CD4-positive, alpha-beta T cell treated with Interleukin-12 subunit alpha and Interleukin-12 subunit beta, for 1 hour (primary cell): ENCODE results near the gene GRM2.
A peak's percentile ranks its signal among the peaks of the same experiment; 100 is the strongest.

Experiments used
- DNase-seq: peaks from one replicate; pipeline ENCODE4 v3.0.0-alpha.2; 2020

GRM2 gene

DNA sequence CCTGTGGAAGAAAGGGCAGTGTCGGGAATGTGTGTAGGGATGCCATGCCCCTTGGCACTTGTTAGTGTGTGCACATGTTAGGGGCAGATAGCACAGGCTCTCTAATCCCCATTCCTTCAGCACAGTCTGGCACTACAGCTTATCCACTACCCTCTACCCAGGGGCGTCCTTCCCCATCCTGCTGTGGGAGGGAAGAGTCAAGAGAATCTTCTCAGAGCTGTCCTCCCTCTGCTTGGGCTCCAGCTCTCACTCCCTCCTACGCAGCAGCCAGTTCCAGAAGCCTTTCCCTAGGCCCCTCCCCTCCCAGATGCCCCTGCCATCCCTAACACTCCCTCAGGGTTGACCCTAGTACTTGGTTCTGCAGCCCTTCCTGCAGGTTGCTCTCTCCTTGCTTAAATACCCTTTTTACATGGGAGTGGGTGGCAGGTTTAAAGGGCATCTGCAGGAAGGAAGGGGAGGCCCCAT is 815 bp upstream of the GRM2 start:
- DNase-seq = no peak

- no peak for DNase-seq
These were observed 1.5 kb downstream of the GRM2 start for GRCh38 chr3:51708216-51708845.

- DNase-seq = no peak
These were observed 2.1 kb downstream of the GRM2 start for GRCh38 chr3:51709004-51709420.

DNA sequence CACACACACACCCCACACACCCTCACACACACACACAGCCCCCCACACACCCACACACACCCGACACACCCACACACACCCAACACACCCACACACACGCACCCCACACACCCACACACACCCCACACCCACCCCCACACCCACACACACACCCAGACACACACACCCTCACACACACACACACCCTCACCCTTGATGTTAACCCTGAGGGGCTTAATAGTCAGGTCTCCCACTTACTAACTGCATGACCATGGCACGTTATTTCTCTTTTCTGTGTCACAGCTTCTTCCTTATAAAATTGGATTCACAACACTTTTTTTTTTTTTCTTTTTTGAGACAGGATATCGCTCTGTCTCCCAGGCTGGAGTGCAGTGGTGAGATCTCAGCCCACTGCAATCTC is 2.8 kb downstream of the GRM2 start:
- no peak for DNase-seq

- DNase-seq = no peak
These were observed 3.9 kb downstream of the GRM2 start for GRCh38 chr3:51710631-51711351.

- DNase-seq = no peak
These were observed 4.6 kb downstream of the GRM2 start for GRCh38 chr3:51711352-51712037.

DNA sequence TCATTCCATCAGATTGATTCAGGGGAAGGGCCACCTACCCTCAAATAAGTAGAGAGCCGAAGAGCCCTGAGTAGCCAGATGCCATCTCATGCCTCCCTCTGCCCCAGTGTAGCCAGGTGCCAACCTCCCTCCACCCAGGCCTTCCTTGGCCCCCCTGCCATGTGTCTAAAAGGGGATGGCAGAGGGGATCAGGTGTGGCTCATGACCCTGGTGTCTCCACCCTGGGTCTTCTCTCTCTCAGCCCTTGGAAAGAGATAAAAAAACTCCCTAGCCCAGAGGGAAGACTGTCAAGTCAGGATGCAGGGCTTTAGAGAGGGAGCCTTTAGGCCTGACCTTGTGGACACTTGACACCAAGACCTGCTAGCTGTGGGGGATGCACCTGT is 5.2 kb downstream of the GRM2 start:
- DNase-seq = no peak

DNA sequence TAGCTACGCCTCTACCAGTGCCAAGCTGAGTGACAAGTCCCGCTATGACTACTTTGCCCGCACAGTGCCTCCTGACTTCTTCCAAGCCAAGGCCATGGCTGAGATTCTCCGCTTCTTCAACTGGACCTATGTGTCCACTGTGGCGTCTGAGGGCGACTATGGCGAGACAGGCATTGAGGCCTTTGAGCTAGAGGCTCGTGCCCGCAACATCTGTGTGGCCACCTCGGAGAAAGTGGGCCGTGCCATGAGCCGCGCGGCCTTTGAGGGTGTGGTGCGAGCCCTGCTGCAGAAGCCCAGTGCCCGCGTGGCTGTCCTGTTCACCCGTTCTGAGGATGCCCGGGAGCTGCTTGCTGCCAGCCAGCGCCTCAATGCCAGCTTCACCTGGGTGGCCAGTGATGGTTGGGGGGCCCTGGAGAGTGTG is 5.7 kb downstream of the GRM2 start:
- DNase-seq = no peak

- no peak for DNase-seq
These were observed 6.1 kb downstream of the GRM2 start for GRCh38 chr3:51712963-51713362.

DNA sequence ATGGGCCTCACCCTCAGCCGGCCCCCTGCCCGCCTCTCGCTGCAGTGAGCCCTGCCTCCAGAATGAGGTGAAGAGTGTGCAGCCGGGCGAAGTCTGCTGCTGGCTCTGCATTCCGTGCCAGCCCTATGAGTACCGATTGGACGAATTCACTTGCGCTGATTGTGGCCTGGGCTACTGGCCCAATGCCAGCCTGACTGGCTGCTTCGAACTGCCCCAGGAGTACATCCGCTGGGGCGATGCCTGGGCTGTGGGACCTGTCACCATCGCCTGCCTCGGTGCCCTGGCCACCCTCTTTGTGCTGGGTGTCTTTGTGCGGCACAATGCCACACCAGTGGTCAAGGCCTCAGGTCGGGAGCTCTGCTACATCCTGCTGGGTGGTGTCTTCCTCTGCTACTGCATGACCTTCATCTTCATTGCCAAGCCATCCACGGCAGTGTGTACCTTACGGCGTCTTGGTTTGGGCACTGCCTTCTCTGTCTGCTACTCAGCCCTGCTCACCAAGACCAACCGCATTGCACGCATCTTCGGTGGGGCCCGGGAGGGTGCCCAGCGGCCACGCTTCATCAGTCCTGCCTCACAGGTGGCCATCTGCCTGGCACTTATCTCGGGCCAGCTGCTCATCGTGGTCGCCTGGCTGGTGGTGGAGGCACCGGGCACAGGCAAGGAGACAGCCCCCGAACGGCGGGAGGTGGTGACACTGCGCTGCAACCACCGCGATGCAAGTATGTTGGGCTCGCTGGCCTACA is 8.5 kb downstream of the GRM2 start:
- no peak for DNase-seq

- DNase-seq = no peak
These were observed 9.1 kb downstream of the GRM2 start for GRCh38 chr3:51715977-51716294.

DNA sequence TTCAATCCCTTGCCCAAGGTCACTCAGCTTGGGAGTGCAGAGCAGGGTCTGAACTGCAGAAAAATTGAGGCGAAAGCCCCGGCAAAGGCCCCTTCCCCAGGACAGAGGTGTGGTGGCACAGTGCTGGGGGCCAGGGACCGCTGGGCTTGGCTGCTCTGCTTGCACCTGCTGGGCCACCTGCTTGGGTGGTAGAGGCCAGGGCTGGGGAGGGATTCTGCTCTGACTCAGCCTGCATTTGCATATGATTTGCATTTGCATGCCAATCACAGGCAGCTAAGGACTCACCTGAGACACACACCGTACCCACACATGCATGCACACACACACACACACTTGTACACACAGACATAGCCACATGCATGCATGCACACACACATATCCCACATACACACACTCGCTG is 9.9 kb downstream of the GRM2 start:
- no peak for DNase-seq

- no peak for DNase-seq
These were observed 10.6 kb downstream of the GRM2 start for GRCh38 chr3:51717446-51717845.

DNA sequence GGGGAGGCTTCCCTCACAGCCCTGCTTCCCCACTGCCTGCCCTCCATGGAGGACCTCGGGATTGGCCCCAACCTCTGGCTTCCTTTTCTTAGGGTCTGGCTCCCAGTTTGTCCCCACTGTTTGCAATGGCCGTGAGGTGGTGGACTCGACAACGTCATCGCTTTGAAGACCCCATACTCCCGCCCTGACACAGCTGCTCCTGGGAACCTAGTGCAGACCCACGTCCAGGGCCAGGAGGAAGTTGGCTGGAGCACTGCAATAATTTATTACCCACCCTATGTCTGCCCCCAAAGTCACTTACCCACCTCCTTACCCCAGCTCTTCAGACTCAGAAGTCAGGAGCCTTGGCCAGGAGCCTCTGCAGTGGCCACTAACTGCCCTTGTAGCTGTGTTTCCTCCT is 11.1 kb downstream of the GRM2 start:
- no peak for DNase-seq

GRCh38 chr3:51718547-51719409 is 11.9 kb downstream of the GRM2 start:
- peak; percentile 55 for DNase-seq

DNA sequence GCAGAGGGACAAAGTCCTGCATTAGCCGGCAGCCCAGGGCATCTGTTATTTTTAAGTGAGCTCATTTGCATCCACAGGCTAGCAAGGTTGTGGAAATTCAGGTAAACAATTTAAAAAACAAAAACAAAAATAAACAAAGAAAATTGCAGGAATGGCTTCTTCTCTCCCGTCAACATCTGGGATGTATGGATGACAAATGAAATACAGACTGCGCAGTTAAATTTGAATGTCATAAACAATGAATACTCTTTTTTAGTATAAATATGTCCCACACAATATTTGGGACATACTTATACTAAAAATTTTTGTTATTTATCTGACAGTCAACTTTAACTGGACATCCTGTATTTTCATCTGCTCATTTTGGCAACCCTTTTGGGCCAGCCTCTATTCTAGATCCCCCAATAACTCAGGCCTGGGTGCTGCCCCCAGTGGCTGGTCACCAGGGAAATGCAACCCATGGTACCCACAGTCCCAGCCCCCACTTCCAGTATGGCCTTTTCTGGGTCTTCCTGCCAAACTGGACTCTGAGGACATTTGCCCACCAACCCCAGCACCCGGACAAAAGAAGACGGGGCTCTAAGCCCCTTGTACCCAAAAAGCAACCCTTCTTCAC is 12.7 kb downstream of the GRM2 start:
- DNase-seq = no peak

DNA sequence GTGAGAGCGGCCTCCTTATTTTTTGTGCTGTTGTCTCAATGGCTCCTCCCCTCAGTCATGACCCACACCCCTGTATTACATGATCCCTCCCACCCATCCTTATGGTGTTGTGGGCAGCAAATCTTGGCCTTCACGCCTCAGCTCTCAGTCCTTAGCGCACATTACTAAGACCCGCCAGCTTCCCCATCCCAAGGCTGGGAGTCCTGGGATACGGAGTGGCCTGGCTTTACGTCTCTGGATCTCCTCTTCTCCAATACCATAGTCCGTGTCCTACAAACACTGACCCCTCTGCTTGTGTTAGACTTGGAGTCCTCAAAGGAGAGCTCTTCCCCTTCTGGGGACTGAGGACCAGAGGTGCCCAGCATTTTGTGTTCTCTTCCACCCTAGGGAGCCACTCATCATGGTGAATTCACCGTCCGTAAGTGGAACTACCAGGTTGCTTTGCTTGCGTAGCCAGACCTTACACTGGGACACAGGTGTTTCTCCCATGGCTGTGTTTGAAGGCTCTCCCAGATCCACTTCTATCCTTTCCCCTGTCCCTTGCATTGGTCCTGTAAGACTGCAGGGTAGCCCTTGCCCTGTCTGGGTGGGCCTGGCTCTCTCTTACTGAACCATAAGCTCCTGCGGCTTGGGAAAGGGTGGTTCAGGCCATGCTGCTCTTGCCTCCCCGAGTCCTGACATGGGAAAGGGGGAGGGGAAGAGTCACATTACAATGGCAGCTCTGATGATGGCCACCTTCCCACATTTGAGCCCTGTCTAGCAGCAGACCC is 13.6 kb downstream of the GRM2 start:
- DNase-seq = no peak

DNA sequence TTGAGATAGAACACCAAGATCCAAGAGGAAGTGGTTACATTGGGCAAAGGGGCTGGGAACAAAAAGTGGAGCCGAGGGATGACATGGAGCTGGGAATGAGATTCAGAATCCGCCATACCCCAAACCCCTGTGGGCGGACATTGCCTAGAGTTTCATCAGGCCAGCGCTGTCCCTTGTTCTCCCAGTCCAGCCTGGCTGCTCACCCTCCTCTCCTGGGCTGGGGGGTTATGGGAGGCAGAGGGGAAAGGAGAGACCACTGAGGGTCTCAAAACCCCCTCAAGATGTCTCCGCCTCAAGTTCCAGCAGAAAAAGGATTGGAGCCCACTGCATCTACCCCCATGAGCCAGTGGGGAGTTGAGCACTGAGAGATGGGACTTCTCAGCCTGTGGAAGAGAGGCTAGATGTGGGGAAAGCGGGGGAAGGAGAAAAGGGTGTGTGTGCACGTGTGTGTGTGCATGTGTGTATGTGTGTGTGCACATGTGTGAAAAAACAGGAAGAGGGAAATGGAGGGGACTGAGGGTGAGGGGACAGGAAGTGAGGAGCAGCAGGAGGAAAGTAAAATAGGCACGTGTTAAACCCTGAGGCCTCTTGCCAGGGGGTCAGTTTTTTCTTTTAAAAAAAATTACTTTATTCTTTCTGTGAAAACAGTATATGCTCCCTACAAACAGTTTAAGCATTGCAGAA is 14.3 kb downstream of the GRM2 start:
- no peak for DNase-seq

DNA sequence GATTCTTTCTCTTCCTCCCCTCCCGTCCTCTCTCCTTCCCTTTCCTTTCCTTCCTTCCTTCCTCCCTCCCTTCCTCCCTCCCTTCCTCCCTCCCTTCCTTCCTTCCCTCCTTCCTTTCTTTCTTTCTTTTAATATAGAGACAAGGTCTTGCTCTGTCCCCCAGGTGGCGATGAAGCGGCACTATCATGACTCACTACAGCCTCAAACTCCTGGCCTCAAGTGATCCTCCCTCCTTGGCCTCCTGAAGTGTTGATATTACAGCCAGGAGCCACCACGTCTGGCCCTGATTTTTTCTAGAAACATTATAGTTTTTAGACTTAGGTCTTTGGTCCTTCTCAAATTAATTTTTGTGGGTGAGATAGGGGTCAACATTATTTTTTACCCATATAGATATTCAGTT is 15.5 kb downstream of the GRM2 start:
- DNase-seq = no peak

- DNase-seq = no peak
These were observed 20.6 kb downstream of the GRM2 start for GRCh38 chr3:51727500-51727899.
